Psoas muscle (tissue), 8 donors: ENCODE results near the gene NANOG. TPM values are rescaled to one million over a fixed set of nuclear protein-coding genes. Genes with fewer than 3 reads are reported as not detected.
"Not testable (repeated sequence)": the region's sequence is repeated elsewhere in the genome, so short reads cannot be mapped to it uniquely, and the experiment has no call there.

Experiments
- ATAC-seq, 4 donors: fragments of 200-7000 bp; cut with Tn5 transposase; one replicate each; pipeline ENCODE4 v1.9.1; 2020; ENCODE audit warnings: moderate library complexity in 3 of 4, mild to moderate bottlenecking in 2 of 4
- DNase-seq, 2 donors: peaks; one replicate each; pipeline ENCODE4 v3.0.0-alpha.2; 2020
- H3K27ac ChIP-seq: fragments of 200-600 bp; one replicate; pipeline ENCODE4 v1.8.0; 2022
- H3K27me3 ChIP-seq, 3 donors: fragments of 200-600 bp in 1 of 3; one replicate each; pipeline versions ENCODE4 v1.6.1 to v1.8.0; 2013 to 2022; ENCODE audit warnings: low read length in 2 of 3, mild to moderate bottlenecking in 2 of 3, moderate library complexity in 1 of 3; ENCODE audit not compliant: insufficient read depth in 3 of 3
- H3K36me3 ChIP-seq, 2 donors: fragments of 200-600 bp in 1 of 2; one replicate each; pipeline versions ENCODE4 v1.6.1 to v1.8.0; 2013 to 2022; ENCODE audit warnings: low read depth in 1 of 2, mild to moderate bottlenecking in 1 of 2, moderate library complexity in 1 of 2; ENCODE audit not compliant: insufficient read depth in 1 of 2
- H3K4me1 ChIP-seq: fragments of 200-600 bp; one replicate; pipeline ENCODE4 v1.8.0; 2022
- H3K4me3 ChIP-seq: fragments of 200-600 bp; one replicate; pipeline ENCODE4 v1.8.0; 2022; ENCODE audit warnings: mild to moderate bottlenecking
- H3K9me3 ChIP-seq: fragments of 200-600 bp; one replicate; pipeline ENCODE4 v1.8.0; 2022
- CTCF ChIP-seq: fragments of 200-600 bp; IDR thresholded peaks from one replicate; pipeline ENCODE4 v1.8.0; 2022; ENCODE audit warnings: antibody characterized with exemption
- WGBS, 3 donors: extraction: QIAGEN DNeasy Blood & Tissue Kit; methylation state at CpG; one replicate each; pipeline versions ENCODE4 v1.1.6 to v1.1.7; 2013; 5-methylcytosine and 5-hydroxymethylcytosine counted together
- intact Hi-C, 2 donors: fragments of 100-400 bp; cut with DNase I; formaldehyde crosslinking; loops; one replicate each; pipeline versions ENCODE4 v1.11.0 to v1.14.2; 2022
- polyA plus RNA-seq, 3 donors: library from polyadenylated mRNA; stranded (reverse); fragments of 200-250 nt; gene quantifications; one replicate each; pipeline ENCODE4 v1.2.3, GENCODE V29; 2013
- total RNA-seq, 4 donors: library from RNA; stranded (reverse); fragmentation: NEBNext Ultra II Directional in 2 of 4; extraction: Animal tissue kit (Norgen Biotek cat#: 25700) in 2 of 4; gene quantifications; one replicate each; pipeline versions ENCODE4 v1.2.1 to v1.2.4, GENCODE V29; 2021 to 2023
- donor health status: healthy with polysubstance abuse.
- donor health status: DM: no; HTN: no; CAD: no; lungs with moderate emphysema.
- donor health status: Bipolar disorder and iron deficiency.
- donor health status: healthy.
- donor health status: DM: yes; HTN: yes; CAD: no.
- donor health status: DM: no; HTN: no; CAD: no.
- donor health status: DM: no; HTN: no; CAD: no.
- donor health status: DM: yes; HTN: yes; CAD: no.

Gene NANOG
- total and polyA plus RNA-seq, 7 donors = 0.19 TPM; not detected in 6

DNA sequence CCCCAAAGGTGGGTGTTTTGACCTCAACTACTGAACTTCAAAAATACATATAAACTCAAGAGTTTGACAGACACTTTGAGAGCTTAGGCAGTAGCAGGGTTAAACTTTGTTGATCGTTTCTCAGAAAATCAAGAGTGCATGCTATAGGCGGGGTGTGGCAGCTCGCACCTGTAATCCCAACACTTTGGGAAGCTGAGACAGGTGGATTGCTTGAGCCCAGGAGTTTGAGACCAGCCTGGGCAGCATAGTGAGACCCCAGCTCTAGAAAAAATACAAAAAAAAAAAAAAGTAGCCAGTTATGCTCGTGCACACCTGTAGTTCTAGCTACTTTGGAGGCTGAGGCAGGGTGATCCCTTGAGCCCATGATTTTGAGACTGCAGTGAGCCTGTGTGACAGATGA is 12.3 kb downstream of the NANOG start:
- WGBS, 3 donors = 38 to 47% (median 40%) methylated on average over 4 of the region's 4 CpGs
- H3K27me3 ChIP-seq = no peaks in the 10 kb centered on the region
- intact Hi-C loops = no loop called here
- ATAC-seq (no peak), DNase-seq (no peak)
- no peak for TF ChIP-seq CTCF
- no peak overlapping the region for H3K27ac ChIP-seq
- no peaks in the 10 kb centered on the region for H3K9me3 ChIP-seq
- H3K36me3 ChIP-seq = no peaks in the 10 kb centered on the region
- no peak overlapping the region for H3K4me3 ChIP-seq
- H3K4me1 ChIP-seq = no peaks in the 10 kb centered on the region

DNA sequence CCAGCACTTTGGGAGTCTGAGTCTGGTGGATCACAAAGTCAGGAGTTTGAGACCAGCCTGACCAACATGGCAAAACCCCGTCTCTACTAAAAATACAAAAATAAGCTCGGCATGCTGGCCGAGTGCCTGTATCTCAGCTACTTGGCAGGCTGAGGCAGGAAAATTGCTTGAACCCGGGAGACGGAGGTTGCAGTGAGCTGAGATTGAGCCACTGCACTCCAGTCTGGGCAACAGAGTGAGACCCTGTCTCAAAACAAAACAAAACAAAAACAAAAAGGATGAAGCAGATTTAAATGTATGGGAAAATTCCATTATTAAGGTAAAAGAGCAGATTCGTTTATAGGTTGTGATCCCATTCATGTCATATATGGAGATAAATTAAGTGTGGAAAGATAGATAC is 17.1 kb downstream of the NANOG start:
- H3K4me3 ChIP-seq, H3K4me1 ChIP-seq, ATAC-seq, H3K27ac ChIP-seq, DNase-seq, H3K36me3 ChIP-seq, H3K27me3 ChIP-seq, H3K9me3 ChIP-seq: not testable (repeated sequence)
- 62 to 73% (median 65%) methylated on average over 6 of the region's 6 CpGs for WGBS, 3 donors
- intact Hi-C loops = loop anchor here in 1 of 2 donors (5.0 kb wide), 1 partner anchor 129 kb away; no protein-coding TSS in a partner anchor

DNA sequence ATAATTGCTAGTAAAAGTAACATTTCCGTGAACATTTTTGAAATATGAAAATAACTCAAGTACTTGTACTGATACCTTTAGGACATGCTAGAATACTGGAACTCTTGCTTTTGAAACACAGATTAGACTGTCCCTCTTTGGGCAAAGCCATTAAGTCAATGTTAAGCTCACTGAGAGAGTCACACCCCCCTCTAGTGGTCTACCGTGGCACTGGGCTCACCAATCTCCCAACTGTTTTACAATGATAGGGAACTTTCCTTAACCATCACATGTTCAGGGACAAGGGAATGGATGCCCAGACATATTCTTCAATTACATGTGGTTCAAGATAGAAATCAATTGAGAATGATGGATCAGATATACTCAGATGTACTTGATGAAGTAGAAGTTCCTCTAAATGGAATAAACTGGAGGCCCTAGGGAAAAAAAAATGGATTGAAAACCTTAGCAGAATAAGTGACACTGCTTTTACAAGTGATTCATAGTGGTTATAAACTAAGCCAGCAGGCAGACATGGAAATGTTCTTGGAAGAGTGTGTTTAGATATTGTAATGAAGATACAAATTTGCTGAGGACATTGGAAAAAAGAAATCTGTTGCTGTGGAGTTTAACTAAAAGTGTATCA is 17.8 kb downstream of the NANOG start:
- Histone ChIP-seq H3K4me3 (no peak overlapping the region), H3K27ac (no peak overlapping the region), H3K9me3 (no peaks in the 10 kb centered on the region), H3K4me1 (no peaks in the 10 kb centered on the region), H3K36me3 (no peaks in the 10 kb centered on the region), H3K27me3 (no peaks in the 10 kb centered on the region)
- WGBS, 3 donors = 6 to 11% (median 7%) methylated on average over 2 of the region's 2 CpGs
- TF ChIP-seq CTCF = peak; percentile 57
- no peak for ATAC-seq
- peak; percentile 34 to 60 for DNase-seq
- intact Hi-C loops = loop anchor here in 1 of 2 donors (5.0 kb wide), 1 partner anchor 130 kb away; no protein-coding TSS in a partner anchor

DNA sequence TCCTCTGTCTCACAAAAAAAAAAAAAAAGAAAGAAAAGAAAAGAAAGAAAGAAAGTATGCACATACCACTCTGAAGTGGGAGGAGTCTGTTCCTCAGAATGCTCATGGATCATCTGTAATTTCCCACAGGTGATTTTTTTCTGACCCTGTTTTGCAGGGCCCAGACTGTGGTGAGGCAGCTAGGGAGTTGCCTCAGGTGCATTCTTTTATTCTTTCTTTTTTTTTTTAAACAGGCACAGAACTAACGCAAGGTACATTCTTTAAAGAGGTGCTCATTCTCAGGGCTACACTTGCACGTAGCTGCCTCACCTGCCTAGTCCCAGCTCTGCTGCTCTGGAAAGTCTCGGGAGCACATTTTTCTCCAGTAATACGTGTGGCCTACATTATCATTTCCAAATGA is 36.6 kb downstream of the NANOG start:
- H3K27ac ChIP-seq, DNase-seq, ATAC-seq, H3K36me3 ChIP-seq, H3K4me1 ChIP-seq, H3K4me3 ChIP-seq, H3K9me3 ChIP-seq, intact Hi-C loops, H3K27me3 ChIP-seq: not testable (repeated sequence)
- WGBS, 3 donors = 42 to 74% (median 68%) methylated on average over 2 to 4 of the region's 4 CpGs

- 94 to 97% (median 97%) methylated on average over 4 of the region's 4 CpGs for WGBS, 3 donors
- H3K27ac ChIP-seq, H3K36me3 ChIP-seq, H3K9me3 ChIP-seq, intact Hi-C loops, H3K27me3 ChIP-seq, DNase-seq, H3K4me1 ChIP-seq, H3K4me3 ChIP-seq, ATAC-seq: not testable (repeated sequence)
Measured at GRCh38 chr12:7829737-7830136, 40.5 kb downstream of the NANOG start.

DNA sequence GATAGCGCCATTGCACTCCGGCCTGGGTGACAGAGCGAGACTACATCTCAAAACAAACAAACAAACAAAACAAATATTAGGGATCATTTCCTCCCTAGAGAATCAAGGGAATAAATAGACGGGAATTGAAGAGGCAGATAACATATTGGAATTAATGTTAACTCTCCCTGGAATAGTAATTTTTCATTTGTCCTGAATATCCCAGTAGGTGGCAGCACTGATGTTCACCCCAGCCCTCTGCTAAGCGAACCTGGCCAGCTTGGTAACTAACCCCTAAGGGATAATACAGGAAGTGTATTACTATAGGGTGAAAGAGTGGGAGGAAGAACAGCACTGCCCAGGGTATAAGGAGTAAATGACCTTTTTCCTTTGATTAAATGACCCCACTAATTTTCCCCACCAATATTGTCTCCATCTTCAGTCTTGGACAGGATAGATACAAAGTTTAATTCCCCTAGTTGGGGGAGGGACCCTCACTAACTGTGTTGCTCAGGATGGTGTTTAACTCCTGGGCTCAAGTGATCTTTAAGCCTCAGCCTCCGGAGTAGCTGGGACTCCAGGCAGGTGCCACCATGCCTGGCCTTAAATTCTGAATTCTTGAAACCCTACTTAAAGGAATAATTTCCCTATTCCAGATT is 43.0 kb downstream of the NANOG start:
- Histone ChIP-seq H3K4me3 (no peak overlapping the region), H3K4me1 (no peaks in the 10 kb centered on the region), H3K9me3 (no peaks in the 10 kb centered on the region), H3K27me3 (no peaks in the 10 kb centered on the region), H3K27ac (no peak overlapping the region), H3K36me3 (no peaks in the 10 kb centered on the region)
- TF ChIP-seq CTCF = no peak
- DNase-seq (no peak), ATAC-seq (no peak)
- WGBS, 3 donors = 62 to 63% (median 63%) methylated on average over 6 of the region's 6 CpGs
- intact Hi-C loops = no loop called here

DNA sequence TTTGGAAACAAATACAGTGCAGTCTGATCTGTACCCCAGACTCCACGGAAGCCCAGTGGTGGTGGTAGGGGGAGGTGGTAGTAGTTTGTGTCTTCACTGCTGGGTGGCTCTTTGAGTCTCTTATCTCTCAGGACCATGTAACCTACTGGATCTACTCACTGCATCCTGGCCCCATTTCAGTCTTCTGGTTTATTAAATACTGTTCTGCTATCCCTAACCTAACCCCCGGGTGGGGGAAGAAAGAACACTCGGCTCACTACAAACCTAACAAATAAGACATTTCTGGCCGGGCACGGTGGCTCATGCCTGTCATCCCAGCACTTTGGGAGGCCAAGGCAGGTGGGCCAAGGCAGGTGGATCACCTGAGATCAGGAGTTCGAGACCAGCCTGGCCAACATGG is 44.0 kb downstream of the NANOG start:
- intact Hi-C loops, H3K36me3 ChIP-seq, DNase-seq, ATAC-seq, H3K9me3 ChIP-seq, H3K27ac ChIP-seq, H3K4me1 ChIP-seq, H3K4me3 ChIP-seq, H3K27me3 ChIP-seq: not testable (repeated sequence)
- WGBS, 3 donors = 71 to 76% (median 73%) methylated on average over 6 of the region's 6 CpGs
